HG02610 (cell line): Measurements from ENCODE around the gene SNX14.

Experiments
- ATAC-seq: cut with Tn5 transposase; IDR thresholded peaks from one replicate; pipeline ENCODE4 v1.9.1; 2021; ENCODE audit warnings: mild to moderate bottlenecking, moderate library complexity; ENCODE audit not compliant: unreplicated experiment

Gene SNX14

GRCh38 chr6:85468326-85468725 lies 125.3 kb downstream of the SNX14 start:
- ATAC-seq: no peak

DNA sequence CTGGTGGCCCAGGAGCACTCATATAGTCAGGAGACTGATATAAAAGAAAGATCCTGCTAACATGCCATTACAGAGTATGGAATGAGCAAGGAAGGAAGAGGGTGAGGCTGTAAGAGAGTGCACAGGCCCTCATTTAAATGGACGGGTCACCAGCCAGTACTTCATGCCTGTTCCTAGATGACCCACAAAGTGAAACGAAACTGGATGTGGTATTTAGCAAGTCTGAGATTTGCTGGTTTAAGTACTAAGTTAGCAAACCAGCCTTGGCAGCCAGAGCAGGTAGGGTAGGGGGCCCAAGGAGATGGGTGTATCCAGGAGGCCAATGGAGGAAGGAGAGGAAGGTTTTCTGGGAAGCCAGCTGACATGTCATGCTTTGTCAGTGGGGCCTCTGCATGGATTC lies 127.9 kb downstream of the SNX14 start:
- ATAC-seq: peak; percentile 43

DNA sequence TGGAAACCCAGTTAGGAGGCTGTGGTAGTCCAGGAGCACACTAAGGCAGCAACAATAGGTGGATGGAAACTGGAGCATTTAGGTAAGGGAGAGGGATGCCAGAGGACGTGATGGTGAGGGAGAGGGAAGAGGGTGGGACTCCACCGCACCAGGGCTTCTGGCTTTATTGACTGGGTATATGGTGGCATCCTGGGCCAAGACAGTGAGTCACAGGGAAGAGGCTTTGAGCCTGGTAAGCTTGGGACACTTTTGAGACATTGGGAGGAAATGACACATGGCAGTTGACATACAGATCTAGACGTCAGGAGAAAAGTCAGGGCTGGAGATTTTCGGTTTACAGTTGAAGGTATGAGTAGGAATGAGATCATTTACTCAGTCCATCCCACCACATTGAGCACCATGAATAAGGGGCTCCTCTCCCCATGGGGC lies 128.9 kb downstream of the SNX14 start:
- ATAC-seq: no peak

- ATAC-seq: peak; percentile 19
Observed at GRCh38 chr6:85464260-85464644, 129.4 kb downstream of the SNX14 start.

- no peak for ATAC-seq
Observed at GRCh38 chr6:85463621-85464259, 129.9 kb downstream of the SNX14 start.

GRCh38 chr6:85462673-85463072 lies 131.0 kb downstream of the SNX14 start:
- ATAC-seq: no peak

DNA sequence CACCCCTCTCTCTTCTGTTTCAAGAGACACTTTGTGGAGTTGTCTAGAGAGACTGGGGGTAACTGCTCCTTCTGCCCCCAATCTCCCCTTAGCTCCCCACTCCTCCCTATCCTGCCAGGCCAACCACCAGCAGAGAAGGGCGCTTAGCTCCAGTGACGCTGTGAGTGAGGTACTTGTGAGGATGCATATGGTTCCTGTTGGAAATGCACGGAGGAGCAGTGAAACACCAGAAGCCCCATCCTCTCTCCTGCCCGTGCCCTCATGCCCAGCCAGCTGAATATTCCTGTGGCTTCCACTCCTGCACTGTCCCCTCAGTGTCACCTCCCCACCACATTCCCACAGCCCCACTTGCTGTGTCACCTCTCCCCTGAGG lies 131.9 kb downstream of the SNX14 start:
- no peak for ATAC-seq

- peak; percentile 59 for ATAC-seq
Observed at GRCh38 chr6:85460921-85461797, 132.5 kb downstream of the SNX14 start.

DNA sequence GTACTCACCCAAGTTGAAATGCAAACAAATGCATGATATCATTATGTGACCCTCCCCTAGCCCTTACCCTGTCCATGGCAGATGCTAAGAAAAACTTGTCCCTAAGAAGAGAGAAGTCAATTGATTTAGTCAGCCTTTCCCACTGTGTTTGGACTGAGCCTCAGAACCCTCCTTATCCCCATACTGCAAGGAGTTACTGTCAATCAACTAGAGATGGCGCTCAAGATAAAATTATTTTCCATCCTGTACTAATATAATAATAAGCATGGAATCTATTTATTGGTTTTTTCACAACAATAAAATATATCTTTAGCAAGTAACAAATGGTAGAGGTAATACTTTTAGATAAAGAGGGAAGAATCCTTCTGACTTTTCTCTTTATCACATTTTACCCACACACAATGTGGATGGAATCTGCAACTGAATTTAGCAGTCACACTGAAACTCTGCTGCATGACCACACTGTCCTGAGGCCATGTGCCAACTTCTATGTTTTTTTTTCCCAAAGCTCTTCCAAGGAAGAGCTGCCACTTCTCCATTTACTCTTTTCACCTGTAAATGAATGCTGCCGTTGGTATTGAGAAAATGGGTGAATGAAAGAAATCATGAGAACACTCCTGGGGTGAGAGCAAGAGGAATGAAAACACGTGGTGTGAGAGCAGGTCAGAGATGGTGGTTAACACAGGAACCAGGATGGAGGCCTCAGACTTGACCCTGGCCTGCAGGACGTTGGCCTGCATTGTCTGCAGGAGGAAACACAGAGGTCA lies 133.3 kb downstream of the SNX14 start:
- ATAC-seq: no peak

DNA sequence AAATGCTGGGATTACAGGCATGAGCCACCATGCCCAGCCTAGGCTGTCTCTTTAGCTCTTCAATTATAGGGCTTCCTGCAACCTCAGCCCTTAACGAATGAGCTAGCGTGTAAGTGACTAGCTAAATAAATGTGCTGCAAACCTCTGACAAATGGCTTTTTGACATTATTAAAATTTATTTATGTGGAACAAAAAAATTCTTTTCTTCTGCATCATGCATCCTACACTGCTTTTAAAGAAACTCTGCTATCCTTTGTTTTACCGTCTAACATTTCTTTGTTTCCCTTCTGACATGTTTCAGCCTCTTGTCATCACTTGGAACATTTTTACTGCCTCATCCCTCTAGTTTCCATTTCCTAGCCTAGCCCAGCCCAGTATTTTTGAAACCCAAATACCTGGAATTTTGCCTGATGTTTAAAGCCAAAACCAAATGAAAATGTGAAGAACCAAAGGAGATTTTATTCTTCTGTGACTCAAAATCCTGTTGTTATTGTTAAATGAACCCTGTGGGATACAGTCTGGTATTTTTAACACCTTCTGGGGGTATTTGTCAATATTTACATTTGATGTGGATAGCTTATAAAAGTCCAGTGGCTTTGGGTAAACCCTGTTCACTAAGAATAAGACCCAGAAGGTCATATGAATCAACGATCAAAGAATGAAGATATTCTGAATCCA lies 134.3 kb downstream of the SNX14 start:
- no peak for ATAC-seq

DNA sequence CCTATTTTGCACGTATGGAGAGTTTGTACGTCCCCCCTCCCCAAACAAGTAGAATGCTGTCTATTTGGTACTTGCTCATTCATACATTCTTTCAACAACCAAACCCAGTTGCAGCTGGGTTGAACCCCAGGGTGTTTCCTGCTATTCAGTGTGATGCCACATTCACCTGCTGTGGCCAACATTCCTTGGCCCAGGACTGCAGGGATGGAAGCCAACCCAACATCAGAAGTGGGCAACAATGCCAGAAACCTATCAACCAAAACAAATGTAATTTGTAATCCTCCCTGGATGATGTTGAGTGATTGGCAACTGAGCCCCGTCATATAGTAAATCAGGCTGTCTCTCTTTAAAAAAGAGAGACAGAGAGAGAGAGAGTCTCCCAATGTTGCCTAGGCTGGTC lies 134.9 kb downstream of the SNX14 start:
- no peak for ATAC-seq

- no peak for ATAC-seq
Observed at GRCh38 chr6:85458184-85458583, 135.5 kb downstream of the SNX14 start.

GRCh38 chr6:85456782-85457181 lies 136.9 kb downstream of the SNX14 start:
- no peak for ATAC-seq
